ENCODE results near the gene ANKRD33B.
"Not testable (repeated sequence)": the region's sequence is repeated elsewhere in the genome, so short reads cannot be mapped to it uniquely, and the experiment has no call there.

ANKRD33B gene

GRCh38 chr5:10563945-10564837 lies at the start of gene ANKRD33B:
Gene ANKRD33B, plus strand, starts transcription at chr5:10564070. Its CDS starts 398 bp downstream, at chr5:10564468.
- peak; percentile 91 for DNase-seq

GRCh38 chr5:10514572-10514971 lies 49.3 kb upstream of the ANKRD33B start:
- DNase-seq, result not testable (repeated sequence)

- DNase-seq, result no peak
These were observed 48.4 kb upstream of the ANKRD33B start for GRCh38 chr5:10515492-10515891.

- DNase-seq, result no peak
These were observed 45.5 kb upstream of the ANKRD33B start for GRCh38 chr5:10518347-10518746.

GRCh38 chr5:10519729-10520128 lies 44.1 kb upstream of the ANKRD33B start:
- peak; percentile 61 for DNase-seq

GRCh38 chr5:10520706-10521105 lies 43.2 kb upstream of the ANKRD33B start:
- DNase-seq, result no peak

- DNase-seq, result no peak
These were observed 42.2 kb upstream of the ANKRD33B start for GRCh38 chr5:10521466-10522223.

GRCh38 chr5:10522224-10522611 lies 41.7 kb upstream of the ANKRD33B start:
- no peak for DNase-seq

- peak; percentile 84 for DNase-seq
These were observed 39.3 kb upstream of the ANKRD33B start for GRCh38 chr5:10524376-10525123.

GRCh38 chr5:10525124-10525495 lies 38.8 kb upstream of the ANKRD33B start:
- no peak for DNase-seq

GRCh38 chr5:10527281-10527950 lies 36.5 kb upstream of the ANKRD33B start:
- DNase-seq, result peak; percentile 47

GRCh38 chr5:10528056-10528816 lies 35.6 kb upstream of the ANKRD33B start:
- DNase-seq, result peak; percentile 96

- no peak for DNase-seq
These were observed 35.0 kb upstream of the ANKRD33B start for GRCh38 chr5:10528827-10529226.

GRCh38 chr5:10530601-10531320 lies 33.1 kb upstream of the ANKRD33B start:
- DNase-seq, result no peak

- no peak for DNase-seq
These were observed 31.4 kb upstream of the ANKRD33B start for GRCh38 chr5:10532421-10532820.

GRCh38 chr5:10533226-10533625 lies 30.6 kb upstream of the ANKRD33B start:
- no peak for DNase-seq

- peak; percentile 56 for DNase-seq
These were observed 29.0 kb upstream of the ANKRD33B start for GRCh38 chr5:10534561-10535530.

- DNase-seq, result no peak
These were observed 27.4 kb upstream of the ANKRD33B start for GRCh38 chr5:10536511-10536910.

- DNase-seq, result no peak
These were observed 26.8 kb upstream of the ANKRD33B start for GRCh38 chr5:10536931-10537579.

Measured in NCI-H2171 treated with DMSO at 0.1 percent for 48 hours (cell line).